Dendritic cell treated with granulocyte-macrophage colony-stimulating factor and Interleukin-4, amounts not matched to agents 40 ng/mL and 50 ng/mL, for 4 days (primary cell): Measurements from ENCODE around the gene NPTN.
A peak's percentile ranks its signal among the peaks of the same experiment; 100 is the strongest.

Experiments
- H3K27ac Mint-ChIP-seq: one replicate; pipeline ENCODE4 v1.8.0; 2022; ENCODE audit warnings: mild to moderate bottlenecking, mixed read lengths
- H3K27me3 Mint-ChIP-seq: one replicate; pipeline ENCODE4 v1.8.0; 2022; ENCODE audit warnings: mild to moderate bottlenecking, mixed read lengths
- H3K36me3 Mint-ChIP-seq: one replicate; pipeline ENCODE4 v1.8.0; 2022; ENCODE audit warnings: low read depth, mixed read lengths
- H3K4me1 Mint-ChIP-seq: one replicate; pipeline ENCODE4 v1.8.0; 2022; ENCODE audit warnings: low read depth, mixed read lengths
- H3K4me3 Mint-ChIP-seq: one replicate; pipeline ENCODE4 v1.8.0; 2022; ENCODE audit warnings: mild to moderate bottlenecking, moderate library complexity, mixed read lengths
- H3K9me3 Mint-ChIP-seq: one replicate; pipeline ENCODE4 v1.8.0; 2022; ENCODE audit warnings: mixed read lengths
- intact Hi-C: fragments of 100-400 bp; cut with micrococcal nuclease; formaldehyde crosslinking; loops from one replicate; pipeline ENCODE4 v1.15.0; 2022

The NPTN gene

GRCh38 chr15:73633111-73633990, at the start of gene NPTN:
Gene NPTN (minus strand): TSS chr15:73633389. CDS start chr15:73633215, 174 bp downstream.
- H3K4me1 Mint-ChIP-seq = peaks cover 52% of the 10 kb centered on the region
- H3K36me3 Mint-ChIP-seq = peaks cover 14% of the 10 kb centered on the region
- H3K27ac Mint-ChIP-seq = peak within 1 kb of the TSS; percentile 92
- H3K4me3 Mint-ChIP-seq = peak within 1 kb of the TSS; percentile 88
- peaks cover 14% of the 10 kb centered on the region for H3K27me3 Mint-ChIP-seq
- intact Hi-C loops = loop anchor here (1.0 to 10.0 kb wide), 2 partner anchors 64 to 1519 kb away; partner anchors contain the start of genes MYO9A and SENP8
- no peaks in the 10 kb centered on the region for H3K9me3 Mint-ChIP-seq

- peak overlapping the region; percentile 87 for H3K27ac Mint-ChIP-seq
- intact Hi-C loops = loop anchor here (2.0 to 10.0 kb wide), 3 partner anchors 14 to 898 kb away; partner anchors contain the start of gene ADPGK
Observed at GRCh38 chr15:73682600-73683090, 49.5 kb upstream of the NPTN start.

GRCh38 chr15:73681856-73682599, 48.8 kb upstream of the NPTN start:
- H3K27me3 Mint-ChIP-seq = peaks cover 61% of the 10 kb centered on the region
- no peaks in the 10 kb centered on the region for H3K9me3 Mint-ChIP-seq
- intact Hi-C loops = loop anchor here (2.0 to 10.0 kb wide), 3 partner anchors 15 to 897 kb away; partner anchors contain the start of gene ADPGK
- peak overlapping the region; percentile 87 for H3K27ac Mint-ChIP-seq
- H3K36me3 Mint-ChIP-seq = peaks cover 8% of the 10 kb centered on the region
- no peak overlapping the region for H3K4me3 Mint-ChIP-seq
- H3K4me1 Mint-ChIP-seq = peaks cover 47% of the 10 kb centered on the region

More at GRCh38 chr15:73682600-73683090, 49.5 kb upstream of the NPTN start:
- Mint-ChIP-seq H3K27me3 (peaks cover 62% of the 10 kb centered on the region), H3K36me3 (peaks cover 8% of the 10 kb centered on the region), H3K9me3 (no peaks in the 10 kb centered on the region), H3K4me3 (peak overlapping the region; percentile 9), H3K4me1 (peaks cover 47% of the 10 kb centered on the region)

GRCh38 chr15:73681063-73681462, 47.9 kb upstream of the NPTN start:
- peak overlapping the region; percentile 15 for H3K4me3 Mint-ChIP-seq
- peak overlapping the region; percentile 28 for H3K27ac Mint-ChIP-seq
- H3K4me1 Mint-ChIP-seq = peaks cover 47% of the 10 kb centered on the region
- intact Hi-C loops = loop anchor here (5.0 to 10.0 kb wide), 2 partner anchors 44 to 896 kb away; partner anchors contain the start of gene ADPGK
- peaks cover 8% of the 10 kb centered on the region for H3K36me3 Mint-ChIP-seq
- peaks cover 53% of the 10 kb centered on the region for H3K27me3 Mint-ChIP-seq
- H3K9me3 Mint-ChIP-seq = no peaks in the 10 kb centered on the region

- H3K36me3 Mint-ChIP-seq = peaks cover 8% of the 10 kb centered on the region
- peaks cover 53% of the 10 kb centered on the region for H3K27me3 Mint-ChIP-seq
- H3K4me3 Mint-ChIP-seq = no peak overlapping the region
- no peaks in the 10 kb centered on the region for H3K9me3 Mint-ChIP-seq
- H3K27ac Mint-ChIP-seq = no peak overlapping the region
- H3K4me1 Mint-ChIP-seq = peaks cover 47% of the 10 kb centered on the region
- intact Hi-C loops = loop anchor here (5.0 to 10.0 kb wide), 2 partner anchors 43 to 896 kb away; partner anchors contain the start of gene ADPGK
Observed at GRCh38 chr15:73680549-73680948, 47.4 kb upstream of the NPTN start.

GRCh38 chr15:73679964-73680363, 46.8 kb upstream of the NPTN start:
- intact Hi-C loops = loop anchor here (5.0 to 10.0 kb wide), 2 partner anchors 43 to 895 kb away; partner anchors contain the start of gene ADPGK
- H3K36me3 Mint-ChIP-seq = peaks cover 6% of the 10 kb centered on the region
- H3K27me3 Mint-ChIP-seq = peaks cover 51% of the 10 kb centered on the region
- H3K4me1 Mint-ChIP-seq = peaks cover 47% of the 10 kb centered on the region
- H3K4me3 Mint-ChIP-seq = no peak overlapping the region
- H3K27ac Mint-ChIP-seq = no peak overlapping the region
- H3K9me3 Mint-ChIP-seq = no peaks in the 10 kb centered on the region

- no peaks in the 10 kb centered on the region for H3K36me3 Mint-ChIP-seq
- peak overlapping the region; percentile 14 for H3K27ac Mint-ChIP-seq
- H3K4me1 Mint-ChIP-seq = peaks cover 47% of the 10 kb centered on the region
- intact Hi-C loops = no loop called here
- H3K9me3 Mint-ChIP-seq = no peaks in the 10 kb centered on the region
- H3K27me3 Mint-ChIP-seq = peaks cover 48% of the 10 kb centered on the region
- no peak overlapping the region for H3K4me3 Mint-ChIP-seq
Observed at GRCh38 chr15:73679180-73679579, 46.0 kb upstream of the NPTN start.

GRCh38 chr15:73678498-73678897, 45.3 kb upstream of the NPTN start:
- intact Hi-C loops = no loop called here
- Mint-ChIP-seq H3K27me3 (peaks cover 50% of the 10 kb centered on the region), H3K4me3 (no peak overlapping the region), H3K36me3 (no peaks in the 10 kb centered on the region), H3K9me3 (no peaks in the 10 kb centered on the region), H3K4me1 (peaks cover 41% of the 10 kb centered on the region), H3K27ac (peak overlapping the region; percentile 40)

GRCh38 chr15:73677733-73678132, 44.5 kb upstream of the NPTN start:
- Mint-ChIP-seq H3K4me1 (peaks cover 33% of the 10 kb centered on the region), H3K9me3 (no peaks in the 10 kb centered on the region), H3K27me3 (peaks cover 47% of the 10 kb centered on the region), H3K36me3 (no peaks in the 10 kb centered on the region), H3K27ac (no peak overlapping the region), H3K4me3 (no peak overlapping the region)
- intact Hi-C loops = loop anchor here (1.0 kb wide), 1 partner anchor 23 kb away; no protein-coding TSS in a partner anchor

GRCh38 chr15:73677146-73677607, 44.0 kb upstream of the NPTN start:
- Mint-ChIP-seq H3K4me3 (no peak overlapping the region), H3K36me3 (no peaks in the 10 kb centered on the region), H3K9me3 (no peaks in the 10 kb centered on the region), H3K27ac (no peak overlapping the region), H3K4me1 (peaks cover 28% of the 10 kb centered on the region), H3K27me3 (peaks cover 42% of the 10 kb centered on the region)
- intact Hi-C loops = loop anchor here (1.0 kb wide), 1 partner anchor 23 kb away; no protein-coding TSS in a partner anchor

- peaks cover 9% of the 10 kb centered on the region for H3K4me1 Mint-ChIP-seq
- H3K36me3 Mint-ChIP-seq = no peaks in the 10 kb centered on the region
- no peak overlapping the region for H3K27ac Mint-ChIP-seq
- intact Hi-C loops = no loop called here
- H3K4me3 Mint-ChIP-seq = no peak overlapping the region
- peaks cover 40% of the 10 kb centered on the region for H3K27me3 Mint-ChIP-seq
- no peaks in the 10 kb centered on the region for H3K9me3 Mint-ChIP-seq
Observed at GRCh38 chr15:73674587-73674986, 41.4 kb upstream of the NPTN start.

- Mint-ChIP-seq H3K36me3 (no peaks in the 10 kb centered on the region), H3K27ac (no peak overlapping the region), H3K27me3 (peaks cover 7% of the 10 kb centered on the region), H3K4me3 (no peak overlapping the region), H3K9me3 (peaks cover 10% of the 10 kb centered on the region), H3K4me1 (peaks cover under 1% of the 10 kb centered on the region)
- intact Hi-C loops = no loop called here
Observed at GRCh38 chr15:73660455-73660854, 27.3 kb upstream of the NPTN start.

- Mint-ChIP-seq H3K4me1 (peaks cover 10% of the 10 kb centered on the region), H3K27me3 (peaks cover 7% of the 10 kb centered on the region), H3K9me3 (peaks cover 10% of the 10 kb centered on the region), H3K36me3 (no peaks in the 10 kb centered on the region), H3K4me3 (no peak overlapping the region), H3K27ac (no peak overlapping the region)
- intact Hi-C loops = no loop called here
Observed at GRCh38 chr15:73658645-73659044, 25.5 kb upstream of the NPTN start.
